CD4-positive, alpha-beta T cell (primary cell): ENCODE data around the gene CTNNB1. TPM values are rescaled to one million over a fixed set of nuclear protein-coding genes. Genes with fewer than 3 reads are reported as not detected.

ENCODE experiments used
- ATAC-seq: fragments of 200-7000 bp; cut with Tn5 transposase; one replicate; pipeline ENCODE4 v1.10.0; 2022; ENCODE audit warnings: mild to moderate bottlenecking; ENCODE audit not compliant: poor library complexity
- CTCF ChIA-PET: fragments of 350-600 bp; sonication (Branson Sonifier 250); formaldehyde crosslinking; loops from one replicate; lab custom pipeline; 2021; ENCODE audit warnings: antibody characterized with exemption, inconsistent platforms; lab: Charles Lee
- POLR2A ChIA-PET: fragments of 350-600 bp; sonication (Branson Sonifier 250); formaldehyde crosslinking; loops from one replicate; lab custom pipeline; 2021; ENCODE audit warnings: antibody characterized with exemption, inconsistent platforms; lab: Charles Lee
- DNase-seq, 14 experiments: peaks; one replicate each; pipeline ENCODE4 v3.0.0-alpha.2; 2013 to 2020; ENCODE audit warnings: mixed read lengths in 2 of 14
- H3K27ac ChIP-seq, 2 donors: one replicate each; pipeline versions ENCODE4 v1.5.1 to v1.7.0; 2013; ENCODE audit warnings: low read length in 2 of 2, low read depth in 1 of 2, mild to moderate bottlenecking in 1 of 2
- H3K27me3 ChIP-seq, 2 experiments: 1 replicate in 1 of 2; 2 replicates in 1 of 2; pipeline versions ENCODE4 v1.6.1 to v1.7.0; 2013; ENCODE audit warnings: low read length in 2 of 2, control low read depth in 1 of 2, mild to moderate bottlenecking in 1 of 2, moderate library complexity in 1 of 2; ENCODE audit not compliant: insufficient read depth in 2 of 2, control insufficient read depth in 1 of 2
- H3K36me3 ChIP-seq: one replicate; pipeline ENCODE4 v1.6.1; 2013; ENCODE audit warnings: low read length, control low read depth; ENCODE audit not compliant: insufficient read depth
- H3K4me1 ChIP-seq: one replicate; pipeline ENCODE4 v1.6.1; 2013; ENCODE audit warnings: low read length, control low read depth; ENCODE audit not compliant: insufficient read depth
- H3K4me3 ChIP-seq: one replicate; pipeline ENCODE4 v1.5.1; 2013; ENCODE audit warnings: mild to moderate bottlenecking, low read length, moderate library complexity
- H3K9me3 ChIP-seq, 2 experiments: 1 replicate in 1 of 2; 2 replicates in 1 of 2; pipeline versions ENCODE4 v1.6.1 to v1.7.0; 2013; ENCODE audit warnings: low read length in 2 of 2, mild to moderate bottlenecking in 2 of 2, control low read depth in 1 of 2, moderate library complexity in 1 of 2; ENCODE audit not compliant: control insufficient read depth in 1 of 2, insufficient read depth in 1 of 2
- H3K27ac Mint-ChIP-seq: one replicate; pipeline ENCODE4 v1.8.0; 2020; ENCODE audit warnings: mixed read lengths
- H3K27me3 Mint-ChIP-seq: one replicate; pipeline ENCODE4 v1.8.0; 2021; ENCODE audit warnings: mixed read lengths
- H3K36me3 Mint-ChIP-seq: one replicate; pipeline ENCODE4 v1.8.0; 2021; ENCODE audit warnings: low read depth, mixed read lengths
- H3K4me1 Mint-ChIP-seq: one replicate; pipeline ENCODE4 v1.8.0; 2021; ENCODE audit warnings: low read depth, mixed read lengths
- H3K4me3 Mint-ChIP-seq: one replicate; pipeline ENCODE4 v1.8.0; 2020; ENCODE audit warnings: mild to moderate bottlenecking, mixed read lengths
- H3K9me3 Mint-ChIP-seq: one replicate; pipeline ENCODE4 v1.8.0; 2020; ENCODE audit warnings: mixed read lengths
- CTCF ChIP-seq: fragments of 200-600 bp; IDR thresholded peaks from one replicate; pipeline ENCODE4 v1.8.0; 2022; ENCODE audit warnings: antibody characterized with exemption, mild to moderate bottlenecking
- intact Hi-C, 2 experiments: fragments of 100-400 bp; cut with DNase I in 1 of 2; cut with micrococcal nuclease in 1 of 2; formaldehyde crosslinking; loops; one replicate each; pipeline versions ENCODE4 v1.15.1 to v1.9.0; 2023 to 2025; cut with DNase I, micrococcal nuclease
- total RNA-seq, 174 experiments: library from RNA in 2 of 174; stranded (reverse) in 2 of 174; gene quantifications; one replicate each; pipeline ENCODE4 v1.2.3 and lab custom pipeline; 2021 to 2026

Gene CTNNB1
- total RNA-seq, 2 experiments from 2014 or later, result 226 to 228 TPM

DNA sequence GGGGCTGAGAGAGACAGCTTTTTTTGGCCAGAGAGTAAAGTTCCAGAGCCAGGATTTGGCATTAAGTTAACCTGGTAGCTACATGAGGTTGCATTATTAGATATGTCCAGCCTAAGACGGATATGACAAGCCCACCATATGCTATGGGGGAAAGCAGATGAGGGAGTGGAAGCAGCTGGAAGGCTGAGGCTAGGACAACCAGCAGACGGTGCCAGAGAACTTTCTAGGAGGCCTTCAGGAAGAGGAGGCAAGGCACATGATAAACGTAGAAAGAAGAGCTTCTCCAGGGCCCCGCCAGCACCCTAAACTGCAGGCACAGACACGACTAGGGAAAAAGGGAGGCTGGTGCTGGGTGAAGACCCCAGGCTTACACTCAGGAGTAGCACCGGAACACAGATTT, 87.0 kb downstream of the CTNNB1 start:
- no peaks in the 10 kb centered on the region for H3K36me3 Mint-ChIP-seq
- CTCF ChIA-PET, result no interaction called here
- H3K27me3 Mint-ChIP-seq, result no peaks in the 10 kb centered on the region
- TF ChIP-seq CTCF, result no peak
- H3K9me3 Mint-ChIP-seq, result peaks cover 3% of the 10 kb centered on the region
- H3K4me1 Mint-ChIP-seq, result no peaks in the 10 kb centered on the region
- Histone ChIP-seq H3K9me3 (no peaks in the 10 kb centered on the region), H3K27ac (no peak overlapping the region), H3K27me3 (no peaks in the 10 kb centered on the region), H3K4me3 (no peak overlapping the region), H3K4me1 (peaks cover 3% of the 10 kb centered on the region), H3K36me3 (no peaks in the 10 kb centered on the region)
- H3K4me3 Mint-ChIP-seq, result no peak overlapping the region
- no peak for DNase-seq
- no peak overlapping the region for H3K27ac Mint-ChIP-seq
- POLR2A ChIA-PET, result interaction anchor here (0.8 kb wide), 1 partner anchor 8 kb away, joined by 3 read pairs; no protein-coding TSS in a partner anchor
- intact Hi-C loops, result no loop called here
- ATAC-seq, result no peak

DNA sequence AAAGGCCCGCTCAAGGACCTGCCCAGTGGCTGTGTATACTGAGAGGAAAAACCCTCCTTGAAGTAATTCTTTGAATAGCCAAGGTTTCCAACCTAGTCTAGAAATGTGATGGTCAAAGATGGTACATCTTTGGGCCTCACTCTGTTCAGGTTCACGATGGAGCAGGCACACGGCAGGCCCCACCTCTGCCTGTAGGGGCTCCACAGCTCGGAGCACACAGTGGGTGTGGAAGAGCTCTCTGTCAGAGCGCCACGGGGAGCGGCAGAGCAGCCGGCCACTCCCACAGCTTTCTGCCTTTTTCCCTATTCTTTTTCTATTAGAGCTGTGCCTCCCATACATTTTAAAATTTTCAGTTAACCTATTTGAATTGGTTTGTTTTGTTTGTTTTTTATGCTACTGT, 89.5 kb downstream of the CTNNB1 start:
- Histone ChIP-seq H3K27me3 (no peaks in the 10 kb centered on the region), H3K4me3 (no peak overlapping the region), H3K4me1 (peaks cover 3% of the 10 kb centered on the region), H3K9me3 (no peaks in the 10 kb centered on the region), H3K27ac (no peak overlapping the region), H3K36me3 (no peaks in the 10 kb centered on the region)
- DNase-seq (no peak), ATAC-seq (no peak)
- no peak overlapping the region for H3K27ac Mint-ChIP-seq
- H3K27me3 Mint-ChIP-seq, result no peaks in the 10 kb centered on the region
- no peaks in the 10 kb centered on the region for H3K4me1 Mint-ChIP-seq
- intact Hi-C loops, result no loop called here
- ChIA-PET CTCF (no interaction called here), POLR2A (no interaction called here)
- no peak for TF ChIP-seq CTCF
- no peak overlapping the region for H3K4me3 Mint-ChIP-seq
- H3K36me3 Mint-ChIP-seq, result no peaks in the 10 kb centered on the region
- peaks cover 3% of the 10 kb centered on the region for H3K9me3 Mint-ChIP-seq
